ENCODE measurements around the gene THAP2.

The THAP2 gene

DNA sequence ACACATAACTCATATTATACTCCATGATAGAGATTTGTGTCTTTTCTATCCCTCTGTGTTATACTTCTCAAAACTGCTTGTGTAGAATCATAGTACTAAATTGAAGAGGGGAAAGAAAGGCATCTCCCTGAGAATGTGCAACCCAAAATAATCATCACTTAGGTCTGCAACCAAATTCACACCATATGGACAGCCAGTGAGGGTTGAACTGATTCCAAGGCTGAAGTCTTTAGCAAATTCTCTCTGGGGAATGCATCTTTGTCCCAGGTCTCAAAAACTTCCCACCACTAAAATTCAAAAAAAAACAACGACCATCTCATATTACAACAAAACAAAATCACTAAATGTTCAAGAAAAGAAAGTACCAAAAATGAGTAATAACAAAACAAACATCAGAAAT lies 11.4 kb upstream of the THAP2 start:
- H3K27me3 ChIP-seq = no peaks in the 10 kb centered on the region
- TF ChIP-seq, protein P1, sequence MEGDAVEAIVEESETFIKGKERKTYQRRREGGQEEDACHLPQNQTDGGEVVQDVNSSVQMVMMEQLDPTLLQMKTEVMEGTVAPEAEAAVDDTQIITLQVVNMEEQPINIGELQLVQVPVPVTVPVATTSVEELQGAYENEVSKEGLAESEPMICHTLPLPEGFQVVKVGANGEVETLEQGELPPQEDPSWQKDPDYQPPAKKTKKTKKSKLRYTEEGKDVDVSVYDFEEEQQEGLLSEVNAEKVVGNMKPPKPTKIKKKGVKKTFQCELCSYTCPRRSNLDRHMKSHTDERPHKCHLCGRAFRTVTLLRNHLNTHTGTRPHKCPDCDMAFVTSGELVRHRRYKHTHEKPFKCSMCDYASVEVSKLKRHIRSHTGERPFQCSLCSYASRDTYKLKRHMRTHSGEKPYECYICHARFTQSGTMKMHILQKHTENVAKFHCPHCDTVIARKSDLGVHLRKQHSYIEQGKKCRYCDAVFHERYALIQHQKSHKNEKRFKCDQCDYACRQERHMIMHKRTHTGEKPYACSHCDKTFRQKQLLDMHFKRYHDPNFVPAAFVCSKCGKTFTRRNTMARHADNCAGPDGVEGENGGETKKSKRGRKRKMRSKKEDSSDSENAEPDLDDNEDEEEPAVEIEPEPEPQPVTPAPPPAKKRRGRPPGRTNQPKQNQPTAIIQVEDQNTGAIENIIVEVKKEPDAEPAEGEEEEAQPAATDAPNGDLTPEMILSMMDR (IDR thresholded peaks at IDR 0.05) = no peak
- peaks cover 52% of the 10 kb centered on the region for H3K36me3 ChIP-seq
- H3K9me3 ChIP-seq = no peaks in the 10 kb centered on the region
- peaks cover 10 to 14% of the 10 kb centered on the region in 2 experiments for H3K4me1 ChIP-seq (ENCODE audit: control insufficient read depth in 1 of 2, insufficient read depth in 1 of 2, low read depth in 1 of 2, low read length in 1 of 2)
- H3K27ac ChIP-seq = no peak overlapping the region
- no peak overlapping the region for H3K4me3 ChIP-seq (ENCODE audit: low read depth in 1 of 2, low read length in 1 of 2)

DNA sequence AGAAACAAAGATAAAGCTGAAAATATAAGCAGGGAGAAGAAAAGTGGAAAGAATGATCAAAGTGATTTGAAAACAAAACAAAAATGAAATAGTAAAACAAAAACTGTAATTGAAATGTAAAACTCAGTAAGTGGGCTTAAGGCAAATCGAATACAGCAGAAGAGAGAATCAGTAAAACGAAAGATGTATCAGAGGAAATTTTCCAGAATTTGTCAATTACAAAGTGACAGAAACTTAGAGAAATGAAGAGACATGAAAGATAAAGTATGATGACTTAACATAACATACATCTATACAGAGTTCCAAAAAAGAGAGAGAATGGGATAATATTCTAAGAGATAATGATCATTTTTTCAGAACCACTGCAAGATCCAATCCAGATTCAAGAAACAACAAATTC lies 11.0 kb upstream of the THAP2 start:
- Histone ChIP-seq H3K36me3 (peaks cover 55% of the 10 kb centered on the region), H3K27ac (no peak overlapping the region), H3K4me3 (ENCODE audit: low read depth in 1 of 2, low read length in 1 of 2) (no peak overlapping the region), H3K4me1 (ENCODE audit: control insufficient read depth in 1 of 2, insufficient read depth in 1 of 2, low read depth in 1 of 2, low read length in 1 of 2) (peaks cover 10 to 14% of the 10 kb centered on the region in 2 experiments), H3K27me3 (no peaks in the 10 kb centered on the region), H3K9me3 (no peaks in the 10 kb centered on the region)
- TF ChIP-seq, protein P1 (IDR thresholded peaks at IDR 0.05) = no peak

DNA sequence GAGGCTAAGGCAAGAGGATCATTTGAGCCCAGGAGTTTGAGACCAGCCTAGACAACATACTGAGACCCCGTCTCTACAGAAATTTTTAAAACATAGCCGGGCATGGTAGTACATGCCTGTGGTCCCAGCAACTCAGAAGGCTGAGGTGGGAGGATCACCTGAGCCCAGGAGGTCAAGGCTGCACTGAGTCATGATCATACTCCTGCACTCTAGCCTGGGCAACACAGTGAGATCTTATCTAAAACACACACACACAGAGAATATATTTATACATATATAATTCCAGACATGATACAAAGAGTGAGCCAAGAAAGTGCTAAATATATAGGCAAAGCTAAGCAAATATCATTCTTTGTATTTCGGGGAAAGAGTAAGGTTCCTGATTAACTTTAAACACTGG lies 9.9 kb upstream of the THAP2 start:
- Histone ChIP-seq H3K4me3 (ENCODE audit: low read depth in 1 of 2, low read length in 1 of 2) (no peak overlapping the region), H3K9me3 (no peaks in the 10 kb centered on the region), H3K27me3 (no peaks in the 10 kb centered on the region), H3K4me1 (ENCODE audit: control insufficient read depth in 1 of 2, insufficient read depth in 1 of 2, low read depth in 1 of 2, low read length in 1 of 2) (peaks cover 7 to 14% of the 10 kb centered on the region in 2 experiments), H3K36me3 (peaks cover 59% of the 10 kb centered on the region), H3K27ac (no peak overlapping the region)
- TF ChIP-seq, protein P1 (IDR thresholded peaks at IDR 0.05) = no peak

DNA sequence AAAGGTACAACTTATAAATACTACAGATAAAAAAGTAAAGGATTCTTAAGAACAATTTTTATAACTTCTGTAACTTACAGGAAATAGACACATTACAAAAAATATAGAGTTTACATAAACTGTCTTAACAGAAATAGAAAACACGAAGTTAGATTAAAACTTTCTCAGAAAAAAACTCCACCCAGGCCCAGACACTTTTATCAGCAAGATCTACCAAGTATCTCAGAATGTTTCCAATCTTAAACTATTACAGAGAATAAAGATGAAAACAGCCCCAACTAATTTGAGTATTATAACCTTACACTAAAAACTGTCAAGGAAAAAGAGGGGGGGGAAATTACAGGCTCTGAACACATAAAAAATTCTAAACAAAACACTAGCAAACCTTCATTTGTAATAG lies 8.6 kb upstream of the THAP2 start:
- H3K27me3 ChIP-seq = no peaks in the 10 kb centered on the region
- peaks cover 6 to 14% of the 10 kb centered on the region in 2 experiments for H3K4me1 ChIP-seq (ENCODE audit: control insufficient read depth in 1 of 2, insufficient read depth in 1 of 2, low read depth in 1 of 2, low read length in 1 of 2)
- no peak overlapping the region for H3K4me3 ChIP-seq (ENCODE audit: low read depth in 1 of 2, low read length in 1 of 2)
- no peaks in the 10 kb centered on the region for H3K9me3 ChIP-seq
- H3K36me3 ChIP-seq = peaks cover 61% of the 10 kb centered on the region
- no peak overlapping the region for H3K27ac ChIP-seq
- TF ChIP-seq, protein P1 (IDR thresholded peaks at IDR 0.05) = no peak

DNA sequence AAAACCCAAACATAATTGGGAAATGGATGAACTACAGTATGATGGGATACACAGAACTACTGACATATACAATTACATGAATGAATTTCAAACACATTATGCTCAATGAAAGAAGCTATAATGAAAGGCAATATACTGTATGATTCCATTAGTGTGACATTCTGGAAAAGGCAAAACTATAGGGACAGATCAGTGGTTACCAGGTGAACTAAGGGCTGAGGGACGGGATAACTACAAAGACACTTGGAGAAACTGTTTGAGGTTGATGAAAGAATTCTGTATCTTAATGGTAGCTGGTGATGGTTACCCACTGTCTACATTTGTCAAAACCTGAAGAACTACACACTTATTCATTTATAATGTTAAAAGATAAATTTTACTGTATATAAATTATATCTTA lies 8.2 kb upstream of the THAP2 start:
- no peak overlapping the region for H3K4me3 ChIP-seq (ENCODE audit: low read depth in 1 of 2, low read length in 1 of 2)
- no peak overlapping the region for H3K27ac ChIP-seq
- TF ChIP-seq, protein P1 (IDR thresholded peaks at IDR 0.05) = no peak
- peaks cover 58% of the 10 kb centered on the region for H3K36me3 ChIP-seq
- peaks cover 6 to 14% of the 10 kb centered on the region in 2 experiments for H3K4me1 ChIP-seq (ENCODE audit: control insufficient read depth in 1 of 2, insufficient read depth in 1 of 2, low read depth in 1 of 2, low read length in 1 of 2)
- H3K9me3 ChIP-seq = no peaks in the 10 kb centered on the region
- H3K27me3 ChIP-seq = no peaks in the 10 kb centered on the region

DNA sequence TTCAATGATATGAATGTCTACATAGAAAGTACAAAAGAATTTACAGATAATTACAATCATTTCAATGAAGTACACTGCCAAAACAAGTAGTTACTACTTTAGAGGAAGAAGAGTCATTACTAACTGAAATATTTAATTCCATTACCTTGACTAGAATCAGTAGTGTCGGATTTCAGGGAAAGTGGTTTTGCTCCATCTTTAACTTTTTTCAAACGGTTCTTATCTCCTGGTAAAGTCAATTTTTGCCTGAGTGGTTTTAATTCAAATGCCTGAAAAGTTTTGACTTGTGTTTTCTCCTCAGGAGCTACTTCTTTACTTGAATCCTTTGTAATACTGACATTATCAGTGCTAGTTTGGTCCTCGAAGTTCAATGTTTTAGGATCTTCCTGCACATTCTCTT lies 7.4 kb upstream of the THAP2 start:
- Histone ChIP-seq H3K4me1 (ENCODE audit: control insufficient read depth in 1 of 2, insufficient read depth in 1 of 2, low read depth in 1 of 2, low read length in 1 of 2) (peaks cover 13 to 18% of the 10 kb centered on the region in 2 experiments), H3K9me3 (no peaks in the 10 kb centered on the region), H3K27ac (no peak overlapping the region), H3K27me3 (no peaks in the 10 kb centered on the region), H3K4me3 (ENCODE audit: low read depth in 1 of 2, low read length in 1 of 2) (no peak overlapping the region), H3K36me3 (peaks cover 55% of the 10 kb centered on the region)
- TF ChIP-seq, protein P1 (IDR thresholded peaks at IDR 0.05) = no peak
